ENCODE results near the gene FOXA3.

DNA sequence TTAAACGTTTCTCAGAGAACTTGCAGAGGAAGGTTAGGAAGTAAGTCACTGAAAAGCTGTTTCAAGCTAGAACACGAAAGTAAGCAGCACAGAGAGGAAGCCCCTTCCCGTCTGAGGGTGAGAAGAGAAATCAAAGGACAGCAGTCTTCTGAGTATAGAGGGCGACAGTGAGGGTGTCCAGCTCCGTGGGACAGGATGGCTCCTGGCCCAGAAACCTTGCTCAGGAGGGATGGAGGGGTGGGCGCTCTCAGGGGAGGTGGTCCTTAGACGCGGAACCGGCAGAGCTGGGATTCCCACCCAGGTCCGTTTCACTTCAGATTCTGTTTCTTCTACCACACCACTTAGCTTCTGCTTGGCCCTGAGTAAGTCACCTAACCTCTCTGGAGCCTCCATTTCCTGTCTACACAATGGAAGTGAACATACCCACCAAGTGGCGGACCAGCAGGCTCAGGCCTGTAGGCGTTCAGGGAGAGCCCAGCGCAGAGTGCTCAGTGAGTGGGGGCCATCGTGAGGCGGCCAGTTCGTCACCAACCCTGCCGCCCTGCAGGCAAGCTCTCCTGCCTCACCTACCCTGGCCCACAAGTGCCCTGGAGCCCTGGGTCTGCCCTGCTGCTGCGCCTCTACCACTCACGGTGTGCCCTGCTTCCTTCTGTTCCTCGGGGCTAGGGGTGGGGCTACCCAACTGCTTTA is 43.6 kb upstream of the FOXA3 start:
- TF ChIP-seq, protein P1, sequence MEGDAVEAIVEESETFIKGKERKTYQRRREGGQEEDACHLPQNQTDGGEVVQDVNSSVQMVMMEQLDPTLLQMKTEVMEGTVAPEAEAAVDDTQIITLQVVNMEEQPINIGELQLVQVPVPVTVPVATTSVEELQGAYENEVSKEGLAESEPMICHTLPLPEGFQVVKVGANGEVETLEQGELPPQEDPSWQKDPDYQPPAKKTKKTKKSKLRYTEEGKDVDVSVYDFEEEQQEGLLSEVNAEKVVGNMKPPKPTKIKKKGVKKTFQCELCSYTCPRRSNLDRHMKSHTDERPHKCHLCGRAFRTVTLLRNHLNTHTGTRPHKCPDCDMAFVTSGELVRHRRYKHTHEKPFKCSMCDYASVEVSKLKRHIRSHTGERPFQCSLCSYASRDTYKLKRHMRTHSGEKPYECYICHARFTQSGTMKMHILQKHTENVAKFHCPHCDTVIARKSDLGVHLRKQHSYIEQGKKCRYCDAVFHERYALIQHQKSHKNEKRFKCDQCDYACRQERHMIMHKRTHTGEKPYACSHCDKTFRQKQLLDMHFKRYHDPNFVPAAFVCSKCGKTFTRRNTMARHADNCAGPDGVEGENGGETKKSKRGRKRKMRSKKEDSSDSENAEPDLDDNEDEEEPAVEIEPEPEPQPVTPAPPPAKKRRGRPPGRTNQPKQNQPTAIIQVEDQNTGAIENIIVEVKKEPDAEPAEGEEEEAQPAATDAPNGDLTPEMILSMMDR (IDR thresholded peaks at IDR 0.05), result no peak
- TF ChIP-seq POLR2A (IDR thresholded peaks at IDR 0.05) (no peak), EP300 (IDR thresholded peaks at IDR 0.05) (no peak)
